ENCODE data around the gene PKM.

Gene PKM

DNA sequence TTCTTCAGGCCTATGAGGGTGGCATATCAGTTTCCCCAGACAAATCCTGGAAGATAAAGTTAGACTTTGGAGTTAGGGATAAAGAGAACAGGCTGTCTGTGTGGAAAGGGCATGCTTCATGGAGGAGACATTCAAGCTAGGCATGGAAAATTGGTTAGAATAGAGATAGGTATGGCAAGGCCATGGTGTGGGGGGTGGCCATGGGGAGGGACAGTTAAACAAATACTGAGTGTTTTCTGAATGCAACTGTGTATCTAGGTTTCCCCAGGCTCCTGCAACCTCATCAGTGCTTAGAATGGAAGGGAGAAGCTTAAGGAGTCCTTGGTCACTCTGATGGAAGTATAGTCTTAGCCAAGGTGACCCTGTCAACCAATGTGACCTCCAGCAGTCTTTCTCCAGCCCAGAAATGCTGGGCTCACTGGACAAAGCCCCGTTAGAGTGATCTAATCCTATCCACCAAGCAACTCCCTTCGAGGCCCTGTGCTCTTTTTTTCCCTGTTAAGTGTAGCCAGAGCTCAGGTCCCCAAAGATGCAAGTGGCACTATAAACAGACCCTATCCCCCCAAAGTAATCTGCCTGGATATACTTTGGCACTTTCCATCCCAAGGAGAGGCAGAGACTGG, 5.5 kb upstream of the PKM start:
- no peaks in the 10 kb centered on the region for H3K9me3 ChIP-seq (ENCODE audit: insufficient read depth, low read length, severe bottlenecking)
- no peaks in the 10 kb centered on the region for H4K20me1 ChIP-seq (ENCODE audit: insufficient read depth, low read length)
- H3K36me3 ChIP-seq (ENCODE audit: insufficient read depth, low read length) = peaks cover 14% of the 10 kb centered on the region
- H2AFZ ChIP-seq (ENCODE audit: low read depth, low read length) = no peak overlapping the region
- no peaks in the 10 kb centered on the region for H3K79me2 ChIP-seq (ENCODE audit: insufficient read depth, low read length)
- peaks cover 44% of the 10 kb centered on the region for H3K4me1 ChIP-seq (ENCODE audit: insufficient read depth, low read length)
- TF ChIP-seq CTCF (IDR thresholded peaks at IDR 0.05; ENCODE audit: borderline replicate concordance, extremely low read depth, low read length, poor library complexity, severe bottlenecking) (no peak), EZH2 (IDR thresholded peaks at IDR 0.05; ENCODE audit: borderline replicate concordance, low read depth, low read length, severe bottlenecking) (no peak)
- H3K27me3 ChIP-seq (ENCODE audit: insufficient read depth, low read length, poor library complexity) = no peaks in the 10 kb centered on the region
- H3K9ac ChIP-seq (ENCODE audit: low read depth, low read length) = peak overlapping the region; percentile 54
- H3K27ac ChIP-seq (ENCODE audit: low read length) = peak overlapping the region; percentile 92
- DNase-seq (no peak), ATAC-seq (ENCODE audit: insufficient read depth, low read depth) (no peak)
- peak overlapping the region; percentile 6 to 49; a peak in 3 of 4 replicates for H3K4me3 ChIP-seq (ENCODE audit: low read depth in 1 of 2, low read length in 2 of 2)
- peak overlapping the region; percentile 71 for H3K4me2 ChIP-seq (ENCODE audit: insufficient read depth, low read length)

DNA sequence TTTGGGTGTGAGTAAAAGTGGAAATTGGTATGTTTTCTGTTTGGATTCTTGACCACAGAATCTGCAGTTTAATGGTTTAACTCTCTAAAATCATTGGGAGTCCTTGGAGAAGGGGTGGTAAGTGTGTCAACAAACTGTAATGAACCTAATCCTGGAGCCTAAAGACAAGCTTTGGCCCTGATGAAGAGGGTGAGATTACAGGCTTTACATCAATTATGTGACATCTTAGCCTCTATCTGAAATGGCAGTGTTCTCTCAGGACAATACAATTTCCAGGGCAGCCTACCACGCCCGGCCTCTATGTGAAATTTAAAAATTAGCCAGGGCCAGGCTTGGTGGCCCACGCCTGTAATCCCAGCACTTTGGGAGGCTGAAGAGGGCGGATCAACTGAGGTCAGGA, 4.3 kb upstream of the PKM start:
- Histone ChIP-seq H3K79me2 (ENCODE audit: insufficient read depth, low read length) (peaks cover 7% of the 10 kb centered on the region), H4K20me1 (ENCODE audit: insufficient read depth, low read length) (peaks cover 2% of the 10 kb centered on the region; the same call in 1 of the 2 replicates), H3K36me3 (ENCODE audit: insufficient read depth, low read length) (peaks cover 3% of the 10 kb centered on the region; the same call in 1 of the 2 replicates), H3K27me3 (ENCODE audit: insufficient read depth, low read length, poor library complexity) (no peaks in the 10 kb centered on the region), H2AFZ (ENCODE audit: low read depth, low read length) (no peak overlapping the region), H3K4me1 (ENCODE audit: insufficient read depth, low read length) (peaks cover 45% of the 10 kb centered on the region), H3K9me3 (ENCODE audit: insufficient read depth, low read length, severe bottlenecking) (no peaks in the 10 kb centered on the region), H3K27ac (ENCODE audit: low read length) (no peak overlapping the region), H3K4me3 (ENCODE audit: low read depth in 1 of 2, low read length in 2 of 2) (no peak overlapping the region), H3K4me2 (ENCODE audit: insufficient read depth, low read length) (no peak overlapping the region), H3K9ac (ENCODE audit: low read depth, low read length) (no peak overlapping the region)
- no peak for TF ChIP-seq EZH2 (IDR thresholded peaks at IDR 0.05; ENCODE audit: borderline replicate concordance, low read depth, low read length, severe bottlenecking)
- no peak for TF ChIP-seq CTCF (IDR thresholded peaks at IDR 0.05; ENCODE audit: borderline replicate concordance, extremely low read depth, low read length, poor library complexity, severe bottlenecking)
- no peak for DNase-seq
- ATAC-seq (ENCODE audit: insufficient read depth, low read depth) = no peak

DNA sequence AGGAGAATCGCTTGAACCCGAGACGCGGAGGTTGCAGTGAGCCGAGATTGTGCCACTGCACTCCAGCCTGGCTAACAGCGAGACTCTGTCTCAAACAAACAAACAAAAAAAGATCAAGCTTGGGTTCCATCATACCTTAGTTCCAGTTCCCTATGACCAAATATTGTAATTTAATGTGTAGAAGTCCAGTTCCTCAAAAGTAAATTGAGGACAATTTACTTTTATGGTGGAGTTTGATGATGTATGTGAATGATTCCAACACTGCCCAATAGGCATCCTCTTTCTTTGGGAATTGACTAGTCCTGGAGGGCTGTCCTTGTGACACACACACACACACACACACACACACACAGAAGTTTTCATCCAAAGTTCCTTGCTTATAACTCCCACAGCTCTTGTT, 2.8 kb upstream of the PKM start:
- no peak for DNase-seq
- no peaks in the 10 kb centered on the region for H3K27me3 ChIP-seq (ENCODE audit: insufficient read depth, low read length, poor library complexity)
- TF ChIP-seq EZH2 (IDR thresholded peaks at IDR 0.05; ENCODE audit: borderline replicate concordance, low read depth, low read length, severe bottlenecking) = no peak
- TF ChIP-seq CTCF (IDR thresholded peaks at IDR 0.05; ENCODE audit: borderline replicate concordance, extremely low read depth, low read length, poor library complexity, severe bottlenecking) = no peak
- H3K4me1 ChIP-seq (ENCODE audit: insufficient read depth, low read length) = peaks cover 54% of the 10 kb centered on the region
- H3K4me2 ChIP-seq (ENCODE audit: insufficient read depth, low read length) = no peak overlapping the region
- ATAC-seq (ENCODE audit: insufficient read depth, low read depth) = no peak
- no peak overlapping the region for H2AFZ ChIP-seq (ENCODE audit: low read depth, low read length)
- H3K36me3 ChIP-seq (ENCODE audit: insufficient read depth, low read length) = peaks cover 12% of the 10 kb centered on the region; the same call in 1 of the 2 replicates
- H3K9me3 ChIP-seq (ENCODE audit: insufficient read depth, low read length, severe bottlenecking) = no peaks in the 10 kb centered on the region
- no peak overlapping the region for H3K9ac ChIP-seq (ENCODE audit: low read depth, low read length)
- H3K79me2 ChIP-seq (ENCODE audit: insufficient read depth, low read length) = peaks cover 22% of the 10 kb centered on the region
- peaks cover 12% of the 10 kb centered on the region for H4K20me1 ChIP-seq (ENCODE audit: insufficient read depth, low read length)
- no peak overlapping the region for H3K27ac ChIP-seq (ENCODE audit: low read length)
- no peak overlapping the region for H3K4me3 ChIP-seq (ENCODE audit: low read depth in 1 of 2, low read length in 2 of 2)
